Nephron progenitor cell (in vitro differentiated cells): Measurements from ENCODE around the gene FAM81A.
"Not testable (repeated sequence)": the region's sequence is repeated elsewhere in the genome, so short reads cannot be mapped to it uniquely, and the experiment has no call there.

Experiments
- DNase-seq: peaks from one replicate; pipeline ENCODE4 v3.0.0; 2021
- H3K27ac Mint-ChIP-seq: 2 replicates; pipeline ENCODE4 v1.8.0; 2021; ENCODE audit warnings: mild to moderate bottlenecking, moderate library complexity, mixed read lengths
- H3K27me3 Mint-ChIP-seq: 2 replicates; pipeline ENCODE4 v1.8.0; 2021; ENCODE audit warnings: mild to moderate bottlenecking, low read depth, mixed read lengths; ENCODE audit not compliant: poor library complexity
- H3K36me3 Mint-ChIP-seq: 2 replicates; pipeline ENCODE4 v1.8.0; 2021; ENCODE audit warnings: low read depth, mixed read lengths
- H3K4me1 Mint-ChIP-seq: 2 replicates; pipeline ENCODE4 v1.8.0; 2021; ENCODE audit warnings: mixed read lengths
- H3K4me3 Mint-ChIP-seq: 2 replicates; pipeline ENCODE4 v1.8.0; 2021; ENCODE audit warnings: mild to moderate bottlenecking, moderate library complexity, mixed read lengths
- H3K9me3 Mint-ChIP-seq: 2 replicates; pipeline ENCODE4 v1.8.0; 2021; ENCODE audit warnings: mild to moderate bottlenecking, moderate library complexity, mixed read lengths
- TF ChIP-seq, protein P1 (sequence below): fragments of 200-600 bp; sonication (generic); IDR thresholded peaks from 2 replicates; pipeline ENCODE4 v1.5.0; 2021; ENCODE audit warnings: antibody characterized with exemption

The FAM81A gene

DNA sequence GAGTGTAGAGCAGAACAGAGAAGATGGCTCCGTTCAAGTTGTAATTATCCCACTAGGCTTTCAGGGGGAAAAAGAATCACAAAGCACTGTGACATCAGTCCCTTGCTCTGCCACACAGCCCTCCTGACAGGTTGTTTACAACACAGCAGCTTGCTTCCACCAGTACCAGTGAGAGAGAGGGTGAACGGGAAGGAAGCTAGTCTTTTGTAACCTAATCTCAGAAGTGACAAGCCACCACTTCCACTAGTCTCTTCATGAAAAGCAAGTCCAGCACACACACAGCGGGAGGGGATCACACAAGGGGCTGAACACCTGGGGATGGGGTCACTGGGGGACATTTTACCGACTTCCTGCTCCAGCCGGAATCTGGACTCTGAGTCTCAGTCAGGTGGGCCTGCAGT lies 86.3 kb downstream of the FAM81A start:
- Mint-ChIP-seq H3K9me3 (no peaks in the 10 kb centered on the region), H3K27ac (peak overlapping the region; percentile 24), H3K4me3 (no peak overlapping the region), H3K4me1 (peaks cover 11% of the 10 kb centered on the region), H3K36me3 (no peaks in the 10 kb centered on the region), H3K27me3 (no peaks in the 10 kb centered on the region)
- TF ChIP-seq, protein P1, sequence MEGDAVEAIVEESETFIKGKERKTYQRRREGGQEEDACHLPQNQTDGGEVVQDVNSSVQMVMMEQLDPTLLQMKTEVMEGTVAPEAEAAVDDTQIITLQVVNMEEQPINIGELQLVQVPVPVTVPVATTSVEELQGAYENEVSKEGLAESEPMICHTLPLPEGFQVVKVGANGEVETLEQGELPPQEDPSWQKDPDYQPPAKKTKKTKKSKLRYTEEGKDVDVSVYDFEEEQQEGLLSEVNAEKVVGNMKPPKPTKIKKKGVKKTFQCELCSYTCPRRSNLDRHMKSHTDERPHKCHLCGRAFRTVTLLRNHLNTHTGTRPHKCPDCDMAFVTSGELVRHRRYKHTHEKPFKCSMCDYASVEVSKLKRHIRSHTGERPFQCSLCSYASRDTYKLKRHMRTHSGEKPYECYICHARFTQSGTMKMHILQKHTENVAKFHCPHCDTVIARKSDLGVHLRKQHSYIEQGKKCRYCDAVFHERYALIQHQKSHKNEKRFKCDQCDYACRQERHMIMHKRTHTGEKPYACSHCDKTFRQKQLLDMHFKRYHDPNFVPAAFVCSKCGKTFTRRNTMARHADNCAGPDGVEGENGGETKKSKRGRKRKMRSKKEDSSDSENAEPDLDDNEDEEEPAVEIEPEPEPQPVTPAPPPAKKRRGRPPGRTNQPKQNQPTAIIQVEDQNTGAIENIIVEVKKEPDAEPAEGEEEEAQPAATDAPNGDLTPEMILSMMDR, result no peak
- DNase-seq, result no peak

DNA sequence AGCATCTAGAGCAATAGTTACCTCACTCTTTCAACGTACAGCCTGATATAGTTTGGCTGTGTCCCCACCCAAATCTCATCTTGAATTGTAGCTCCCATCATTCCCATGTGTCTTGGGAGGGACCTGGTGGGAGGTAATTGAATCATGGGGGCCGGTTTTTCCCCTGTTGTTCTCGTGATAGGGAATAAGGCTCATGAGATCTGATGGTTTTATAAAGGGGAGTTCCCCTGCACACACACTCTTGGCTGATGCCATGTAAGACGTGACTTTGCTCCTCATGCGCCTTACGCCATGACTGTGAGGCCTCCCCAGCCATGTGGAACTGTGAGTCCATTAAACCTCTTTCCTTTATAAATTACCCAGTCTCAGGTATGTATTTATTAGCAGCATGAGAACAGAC lies 88.5 kb downstream of the FAM81A start:
- H3K9me3 Mint-ChIP-seq, H3K27me3 Mint-ChIP-seq, DNase-seq, H3K36me3 Mint-ChIP-seq, H3K4me3 Mint-ChIP-seq, H3K27ac Mint-ChIP-seq: not testable (repeated sequence)
- H3K4me1 Mint-ChIP-seq, result peaks cover 11% of the 10 kb centered on the region

DNA sequence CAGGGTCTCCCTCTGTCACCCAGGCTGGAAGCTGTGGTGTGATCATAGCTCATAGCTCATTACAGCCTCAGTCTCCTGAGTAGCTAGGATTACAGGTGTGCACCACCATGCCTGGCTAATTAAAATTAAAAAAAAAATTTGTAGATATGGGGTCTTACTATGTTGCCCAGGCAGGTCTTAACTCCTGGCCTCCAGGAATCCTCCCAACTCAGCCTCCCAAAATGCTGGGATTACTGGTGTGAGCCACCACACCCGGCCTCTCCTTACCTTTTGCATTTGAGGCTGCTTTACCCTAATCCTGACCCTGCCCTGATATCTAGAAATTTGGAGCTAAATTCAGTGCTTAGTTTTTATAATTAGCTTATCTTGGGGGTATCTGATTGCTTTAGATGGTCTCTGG lies 90.4 kb downstream of the FAM81A start:
- H3K4me1 Mint-ChIP-seq, result peaks cover 11% of the 10 kb centered on the region
- TF ChIP-seq, protein P1, result no peak
- H3K27me3 Mint-ChIP-seq, result peaks cover 21% of the 10 kb centered on the region
- no peak for DNase-seq
- no peaks in the 10 kb centered on the region for H3K9me3 Mint-ChIP-seq
- H3K36me3 Mint-ChIP-seq, result no peaks in the 10 kb centered on the region
- H3K4me3 Mint-ChIP-seq, result no peak overlapping the region
- H3K27ac Mint-ChIP-seq, result no peak overlapping the region

DNA sequence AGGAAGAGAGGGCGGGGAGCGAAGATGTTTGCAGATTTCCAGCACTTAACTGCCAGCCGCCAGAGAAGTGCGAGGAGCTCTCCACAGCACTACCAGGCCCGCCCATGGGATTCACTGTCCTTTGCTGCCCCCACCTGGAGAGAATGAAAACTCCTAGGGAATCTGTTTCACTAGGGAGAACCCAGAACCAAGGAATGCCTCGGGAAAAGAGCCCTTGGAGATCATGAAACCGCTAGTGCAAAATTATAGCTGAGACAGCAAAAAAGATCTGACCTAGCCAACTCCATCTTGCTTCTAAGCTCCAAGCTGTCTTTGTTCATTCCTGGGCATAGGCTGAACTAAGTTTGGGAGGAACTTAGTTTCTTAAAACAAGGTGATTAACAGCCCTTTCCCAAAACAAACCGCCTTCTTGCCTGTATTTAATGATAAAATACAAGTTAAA lies 91.0 kb downstream of the FAM81A start:
- H3K27me3 Mint-ChIP-seq, result peaks cover 26% of the 10 kb centered on the region
- peak; percentile 89 for DNase-seq
- no peak overlapping the region for H3K4me3 Mint-ChIP-seq

DNA sequence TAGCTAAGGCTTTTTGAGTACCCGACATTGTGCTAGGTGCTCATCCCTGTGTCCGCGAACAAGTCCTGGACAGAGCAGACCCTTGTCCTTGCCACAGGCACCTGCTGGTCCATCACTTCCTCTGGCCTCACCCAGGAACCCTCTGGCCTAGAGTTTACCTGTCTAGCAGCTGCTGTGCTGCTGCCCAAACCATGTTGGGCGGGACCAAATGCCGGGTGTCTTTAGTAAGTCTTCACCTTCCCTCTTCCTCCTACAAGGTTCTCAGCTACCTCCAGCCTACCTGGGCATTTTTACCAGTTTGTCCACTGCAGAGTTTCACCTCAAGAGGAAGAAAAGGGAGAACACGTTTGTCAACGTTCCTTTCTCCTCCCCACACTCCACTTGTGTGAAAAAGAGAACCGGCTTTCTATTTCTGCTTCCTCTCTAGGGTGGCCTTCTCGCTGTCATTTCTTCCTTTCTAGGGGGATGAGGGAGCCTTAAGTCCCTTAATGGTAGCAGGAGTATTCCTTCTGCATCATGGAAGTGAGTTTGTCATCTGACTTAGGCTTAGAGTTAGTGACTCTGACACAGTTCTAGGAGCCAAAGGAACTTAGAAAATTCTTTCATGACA lies 93.2 kb downstream of the FAM81A start:
- Mint-ChIP-seq H3K36me3 (no peaks in the 10 kb centered on the region), H3K27me3 (peaks cover 28% of the 10 kb centered on the region), H3K9me3 (no peaks in the 10 kb centered on the region), H3K27ac (no peak overlapping the region), H3K4me1 (no peaks in the 10 kb centered on the region), H3K4me3 (no peak overlapping the region)
- no peak for DNase-seq
- TF ChIP-seq, protein P1, result no peak

More for the DNA sequence above, 91.0 kb downstream of the FAM81A start:
- no peaks in the 10 kb centered on the region for H3K36me3 Mint-ChIP-seq
- no peaks in the 10 kb centered on the region for H3K9me3 Mint-ChIP-seq
- TF ChIP-seq, protein P1, result peak; percentile 80
- peaks cover 8% of the 10 kb centered on the region for H3K4me1 Mint-ChIP-seq
- H3K27ac Mint-ChIP-seq, result no peak overlapping the region

DNA sequence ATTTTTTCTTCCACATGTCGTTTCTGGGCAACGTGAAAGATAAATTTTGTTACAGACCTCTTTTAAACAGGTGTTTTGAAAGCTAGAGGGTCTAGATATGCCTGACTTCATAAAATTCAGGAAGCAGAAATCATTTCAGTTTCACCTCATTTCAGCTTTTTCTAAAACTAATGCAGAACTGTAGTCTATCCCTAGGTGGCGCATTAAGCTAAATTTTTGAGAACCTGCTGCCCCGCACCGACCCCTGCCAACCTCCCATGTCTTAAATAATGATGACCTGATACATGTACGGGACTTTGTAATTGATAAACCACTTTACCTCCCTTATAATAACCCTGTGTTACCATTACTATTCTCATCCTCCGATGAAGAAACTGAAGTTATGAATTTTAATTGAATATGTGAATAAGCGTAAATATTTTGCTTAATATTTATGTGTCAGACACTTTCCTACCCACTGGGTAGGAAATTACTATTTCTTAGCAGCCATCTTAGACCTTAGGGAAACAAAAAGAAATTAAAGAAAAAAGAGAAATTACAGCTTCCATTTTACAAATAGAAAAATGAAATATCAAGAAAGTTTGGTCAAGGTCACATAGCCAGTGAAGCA lies 94.9 kb downstream of the FAM81A start:
- TF ChIP-seq, protein P1, result peak; percentile 75
- no peaks in the 10 kb centered on the region for H3K36me3 Mint-ChIP-seq
- H3K4me3 Mint-ChIP-seq, result no peak overlapping the region
- no peaks in the 10 kb centered on the region for H3K4me1 Mint-ChIP-seq
- H3K27ac Mint-ChIP-seq, result no peak overlapping the region
- H3K9me3 Mint-ChIP-seq, result no peaks in the 10 kb centered on the region
- DNase-seq, result peak; percentile 44
- peaks cover 35% of the 10 kb centered on the region for H3K27me3 Mint-ChIP-seq
